ENCODE results near the gene SP5.
"Not testable (repeated sequence)": the region's sequence is repeated elsewhere in the genome, so short reads cannot be mapped to it uniquely, and the experiment has no call there.

Gene SP5

GRCh38 chr2:170715062-170715931 lies at the start of gene SP5:
Gene SP5 (plus strand): TSS chr2:170715337. CDS start chr2:170715513, 176 bp downstream.
- Histone ChIP-seq H3K4me3 (ENCODE audit: low read depth, low read length) (peak within 1 kb of the TSS; percentile 60), H3K27ac (peak within 1 kb of the TSS; percentile 69)

GRCh38 chr2:170665743-170666142 lies 49.4 kb upstream of the SP5 start:
- TF ChIP-seq CTCF (IDR thresholded peaks at IDR 0.05; ENCODE audit: low read depth, low read length), result no peak
- Histone ChIP-seq H3K9me3 (ENCODE audit: severe bottlenecking) (no peaks in the 10 kb centered on the region), H3K27me3 (ENCODE audit: insufficient read depth, low read depth, severe bottlenecking) (no peaks in the 10 kb centered on the region), H3K4me3 (ENCODE audit: low read depth, low read length) (no peak overlapping the region), H3K27ac (no peak overlapping the region), H3K36me3 (no peaks in the 10 kb centered on the region)
- DNase-seq, result no peak

More at GRCh38 chr2:170715062-170715931, at the start of gene SP5:
- no peak for TF ChIP-seq CTCF (IDR thresholded peaks at IDR 0.05; ENCODE audit: low read depth, low read length)
- no peaks in the 10 kb centered on the region for H3K27me3 ChIP-seq (ENCODE audit: insufficient read depth, low read depth, severe bottlenecking)
- peak; percentile 72 for DNase-seq
- no peaks in the 10 kb centered on the region for H3K9me3 ChIP-seq (ENCODE audit: severe bottlenecking)
- H3K36me3 ChIP-seq, result no peaks in the 10 kb centered on the region

- no peak overlapping the region for H3K27ac ChIP-seq
- H3K4me3 ChIP-seq (ENCODE audit: low read depth, low read length), result no peak overlapping the region
- H3K36me3 ChIP-seq, result no peaks in the 10 kb centered on the region
- no peaks in the 10 kb centered on the region for H3K9me3 ChIP-seq (ENCODE audit: severe bottlenecking)
- no peak for DNase-seq
- H3K27me3 ChIP-seq (ENCODE audit: insufficient read depth, low read depth, severe bottlenecking), result no peaks in the 10 kb centered on the region
- no peak for TF ChIP-seq CTCF (IDR thresholded peaks at IDR 0.05; ENCODE audit: low read depth, low read length)
These were observed 45.2 kb upstream of the SP5 start for GRCh38 chr2:170669909-170670308.

GRCh38 chr2:170670651-170671050 lies 44.5 kb upstream of the SP5 start:
- TF ChIP-seq CTCF (IDR thresholded peaks at IDR 0.05; ENCODE audit: low read depth, low read length), result no peak
- no peak for DNase-seq
- Histone ChIP-seq H3K36me3 (no peaks in the 10 kb centered on the region), H3K9me3 (ENCODE audit: severe bottlenecking) (no peaks in the 10 kb centered on the region), H3K4me3 (ENCODE audit: low read depth, low read length) (no peak overlapping the region), H3K27me3 (ENCODE audit: insufficient read depth, low read depth, severe bottlenecking) (no peaks in the 10 kb centered on the region), H3K27ac (no peak overlapping the region)

GRCh38 chr2:170671079-170671478 lies 44.1 kb upstream of the SP5 start:
- no peak for TF ChIP-seq CTCF (IDR thresholded peaks at IDR 0.05; ENCODE audit: low read depth, low read length)
- Histone ChIP-seq H3K36me3 (no peaks in the 10 kb centered on the region), H3K27ac (no peak overlapping the region), H3K4me3 (ENCODE audit: low read depth, low read length) (no peak overlapping the region), H3K9me3 (ENCODE audit: severe bottlenecking) (no peaks in the 10 kb centered on the region), H3K27me3 (ENCODE audit: insufficient read depth, low read depth, severe bottlenecking) (no peaks in the 10 kb centered on the region)
- no peak for DNase-seq

GRCh38 chr2:170674282-170674681 lies 40.9 kb upstream of the SP5 start:
- DNase-seq; H3K27ac ChIP-seq; H3K9me3 ChIP-seq (ENCODE audit: severe bottlenecking); H3K36me3 ChIP-seq; H3K4me3 ChIP-seq (ENCODE audit: low read depth, low read length); H3K27me3 ChIP-seq (ENCODE audit: insufficient read depth, low read depth, severe bottlenecking): not testable (repeated sequence)
